ENCODE results near the gene UNG. TPM values are rescaled to one million over a fixed set of nuclear protein-coding genes. Genes with fewer than 3 reads are reported as not detected.

Gene UNG
- total RNA-seq, 1 donor from 2014 or later = 77.6 TPM

GRCh38 chr12:109110988-109111495 is 13.6 kb downstream of the UNG start:
- no peaks in the 10 kb centered on the region for H3K27me3 Mint-ChIP-seq (ENCODE audit: low read depth)
- DNase-seq (ENCODE audit: low read depth, low spot score) = peak; percentile 64
- no peak for TF ChIP-seq CTCF (conservative IDR thresholded peaks at IDR 0.05)
- peaks cover 11% of the 10 kb centered on the region for H3K36me3 Mint-ChIP-seq (ENCODE audit: low read depth)
- no peaks in the 10 kb centered on the region for H3K9me3 Mint-ChIP-seq
- H3K27ac Mint-ChIP-seq (ENCODE audit: unreplicated experiment) = no peak overlapping the region
- peaks cover 31% of the 10 kb centered on the region for H3K4me1 Mint-ChIP-seq
- peak overlapping the region; percentile 38 for H3K4me3 Mint-ChIP-seq

- DNase-seq (ENCODE audit: low read depth, low spot score) = no peak
- H3K27ac Mint-ChIP-seq (ENCODE audit: unreplicated experiment) = no peak overlapping the region
- peaks cover 5% of the 10 kb centered on the region for H3K36me3 Mint-ChIP-seq (ENCODE audit: low read depth)
- H3K4me3 Mint-ChIP-seq = no peak overlapping the region
- TF ChIP-seq CTCF (conservative IDR thresholded peaks at IDR 0.05) = no peak
- H3K4me1 Mint-ChIP-seq = peaks cover 32% of the 10 kb centered on the region
- H3K27me3 Mint-ChIP-seq (ENCODE audit: low read depth) = no peaks in the 10 kb centered on the region
- no peaks in the 10 kb centered on the region for H3K9me3 Mint-ChIP-seq
These were observed 15.5 kb downstream of the UNG start for GRCh38 chr12:109112720-109113465.

GRCh38 chr12:109113661-109114321 is 16.4 kb downstream of the UNG start:
- Mint-ChIP-seq H3K4me1 (peaks cover 32% of the 10 kb centered on the region), H3K4me3 (no peak overlapping the region), H3K9me3 (no peaks in the 10 kb centered on the region), H3K36me3 (ENCODE audit: low read depth) (peaks cover 2% of the 10 kb centered on the region), H3K27ac (ENCODE audit: unreplicated experiment) (peak overlapping the region; percentile 62), H3K27me3 (ENCODE audit: low read depth) (no peaks in the 10 kb centered on the region)
- DNase-seq (ENCODE audit: low read depth, low spot score) = no peak
- TF ChIP-seq CTCF (conservative IDR thresholded peaks at IDR 0.05) = no peak

- Mint-ChIP-seq H3K4me3 (no peak overlapping the region), H3K9me3 (no peaks in the 10 kb centered on the region), H3K36me3 (ENCODE audit: low read depth) (no peaks in the 10 kb centered on the region), H3K27me3 (ENCODE audit: low read depth) (no peaks in the 10 kb centered on the region), H3K27ac (ENCODE audit: unreplicated experiment) (no peak overlapping the region), H3K4me1 (peaks cover 28% of the 10 kb centered on the region)
- no peak for DNase-seq (ENCODE audit: low read depth, low spot score)
- TF ChIP-seq CTCF (conservative IDR thresholded peaks at IDR 0.05) = no peak
These were observed 17.2 kb downstream of the UNG start for GRCh38 chr12:109114644-109115043.

GRCh38 chr12:109115404-109115757 is 18.0 kb downstream of the UNG start:
- no peak for TF ChIP-seq CTCF (conservative IDR thresholded peaks at IDR 0.05)
- no peaks in the 10 kb centered on the region for H3K9me3 Mint-ChIP-seq
- H3K36me3 Mint-ChIP-seq (ENCODE audit: low read depth) = no peaks in the 10 kb centered on the region
- no peaks in the 10 kb centered on the region for H3K27me3 Mint-ChIP-seq (ENCODE audit: low read depth)
- H3K4me3 Mint-ChIP-seq = no peak overlapping the region
- H3K4me1 Mint-ChIP-seq = peaks cover 25% of the 10 kb centered on the region
- no peak for DNase-seq (ENCODE audit: low read depth, low spot score)
- H3K27ac Mint-ChIP-seq (ENCODE audit: unreplicated experiment) = no peak overlapping the region

Data from neural crest cell (in vitro differentiated cells).